Liver (tissue), 9 donors: ENCODE results near the gene LENG9. TPM values are rescaled to one million over a fixed set of nuclear protein-coding genes. Genes with fewer than 3 reads are reported as not detected.

Experiments
- DNase-seq: peaks from one replicate; pipeline ENCODE4 v3.0.0-alpha.2; 2017; ENCODE audit warnings: low spot score
- H3K27ac ChIP-seq, 2 donors: one replicate each; pipeline ENCODE4 v1.7.0; 2013; ENCODE audit warnings: inconsistent platforms in 2 of 2, low read length in 2 of 2, control low read depth in 1 of 2, low read depth in 1 of 2, mild to moderate bottlenecking in 1 of 2
- H3K27me3 ChIP-seq, 4 donors: one replicate each; pipeline versions ENCODE4 v1.6.1 to v1.7.0; 2013; ENCODE audit warnings: low read length in 3 of 4, inconsistent platforms in 1 of 4, mild to moderate bottlenecking in 1 of 4, moderate library complexity in 1 of 4; ENCODE audit not compliant: control insufficient read depth in 4 of 4, insufficient read depth in 4 of 4
- H3K36me3 ChIP-seq, 4 donors: one replicate each; pipeline versions ENCODE4 v1.6.1 to v1.7.0; 2013; ENCODE audit warnings: low read length in 3 of 4, mild to moderate bottlenecking in 3 of 4, low read depth in 1 of 4, moderate library complexity in 1 of 4; ENCODE audit not compliant: control insufficient read depth in 4 of 4, insufficient read depth in 3 of 4
- H3K4me1 ChIP-seq, 4 donors: one replicate each; pipeline versions ENCODE4 v1.6.1 to v1.7.0; 2013; ENCODE audit warnings: low read length in 3 of 4, mild to moderate bottlenecking in 3 of 4, moderate library complexity in 1 of 4; ENCODE audit not compliant: control insufficient read depth in 4 of 4, insufficient read depth in 4 of 4
- H3K4me3 ChIP-seq, 3 donors: one replicate each; pipeline versions ENCODE4 v1.6.1 to v1.7.0; 2013; ENCODE audit warnings: low read length in 3 of 3, control low read depth in 1 of 3, low read depth in 1 of 3, mild to moderate bottlenecking in 1 of 3
- H3K9ac ChIP-seq, 2 donors: one replicate each; pipeline ENCODE4 v1.7.0; 2013; ENCODE audit warnings: low read length in 2 of 2, mild to moderate bottlenecking in 2 of 2, moderate library complexity in 2 of 2, control low read depth in 1 of 2, low read depth in 1 of 2
- H3K9me3 ChIP-seq, 4 donors: one replicate each; pipeline versions ENCODE4 v1.6.1 to v1.7.0; 2013; ENCODE audit warnings: low read length in 3 of 4; ENCODE audit not compliant: control insufficient read depth in 4 of 4
- EGR1 ChIP-seq, 2 donors: IDR thresholded peaks; 2 replicates each; pipeline ENCODE4 v1.6.1; 2016 to 2018; ENCODE audit warnings: antibody characterized with exemption in 2 of 2, low read depth in 2 of 2
- FOXA1 ChIP-seq: IDR thresholded peaks from 2 replicates; pipeline ENCODE4 v1.6.1; 2016; ENCODE audit warnings: antibody characterized with exemption
- FOXA2 ChIP-seq: IDR thresholded peaks from 2 replicates; pipeline ENCODE4 v1.6.1; 2016; ENCODE audit warnings: antibody characterized with exemption
- GABPA ChIP-seq, 2 donors: IDR thresholded peaks in 1 of 2; conservative IDR thresholded peaks in 1 of 2; 2 replicates each; pipeline ENCODE4 v1.6.1; 2016; ENCODE audit warnings: antibody characterized with exemption in 2 of 2, mild to moderate bottlenecking in 1 of 2, moderate library complexity in 1 of 2
- HNF4A ChIP-seq, 2 donors: conservative IDR thresholded peaks; 2 replicates each; pipeline ENCODE4 v1.6.1; 2016; ENCODE audit warnings: antibody characterized with exemption in 2 of 2, mild to moderate bottlenecking in 2 of 2
- HNF4G ChIP-seq: IDR thresholded peaks from 2 replicates; pipeline ENCODE4 v1.6.1; 2016; ENCODE audit warnings: antibody characterized with exemption
- JUND ChIP-seq, 2 donors: IDR thresholded peaks; 2 replicates each; pipeline ENCODE4 v1.6.1; 2016; ENCODE audit warnings: antibody characterized with exemption in 2 of 2
- NR2F2 ChIP-seq: IDR thresholded peaks from 2 replicates; pipeline ENCODE4 v1.6.1; 2016; ENCODE audit warnings: antibody characterized with exemption
- RAD21 ChIP-seq, 2 donors: IDR thresholded peaks; 2 replicates each; pipeline ENCODE4 v1.6.1; 2016; ENCODE audit warnings: antibody characterized with exemption in 2 of 2, mild to moderate bottlenecking in 2 of 2
- RXRA ChIP-seq, 2 donors: IDR thresholded peaks; 2 replicates each; pipeline ENCODE4 v1.6.1; 2017 to 2018; ENCODE audit warnings: antibody characterized with exemption in 2 of 2, mild to moderate bottlenecking in 1 of 2
- SP1 ChIP-seq: IDR thresholded peaks from 2 replicates; pipeline ENCODE4 v1.6.1; 2018; ENCODE audit warnings: antibody characterized with exemption, mild to moderate bottlenecking
- TAF1 ChIP-seq: conservative IDR thresholded peaks from 2 replicates; pipeline ENCODE4 v1.6.1; 2016; ENCODE audit warnings: antibody characterized with exemption, mild to moderate bottlenecking
- YY1 ChIP-seq: IDR thresholded peaks from 2 replicates; pipeline ENCODE4 v1.6.1; 2016; ENCODE audit warnings: antibody characterized with exemption, mild to moderate bottlenecking
- WGBS: extraction: QIAGEN DNeasy Blood & Tissue Kit; methylation state at CpG from one replicate; pipeline ENCODE4 v1.1.7; 2013; 5-methylcytosine and 5-hydroxymethylcytosine counted together
- polyA plus RNA-seq, 2 donors: library from polyadenylated mRNA; stranded (reverse) in 1 of 2; unstranded in 1 of 2; fragments of 200-250 nt in 1 of 2; fragments of >200 nt in 1 of 2; fragmentation: Nextera tagmentation in 1 of 2; extraction: Ambion mirVana in 1 of 2; gene quantifications; one replicate each; pipeline versions ENCODE4 v1.2.1 to v1.2.3, GENCODE V29; 2013 to 2015
- total RNA-seq, 2 donors: library from RNA; depleted of rRNA; stranded (reverse); fragments of >200 nt; gene quantifications; one replicate each; pipeline ENCODE4 v1.2.3, GENCODE V29; 2014
- TF ChIP-seq, protein P1 (sequence below): IDR thresholded peaks from 2 replicates; pipeline ENCODE4 v1.6.1; 2016; ENCODE audit warnings: antibody characterized with exemption
- TF ChIP-seq, protein P2 (sequence below): fragments of 150-350 bp; IDR thresholded peaks from 2 replicates; pipeline ENCODE4 v1.5.1; 2017; ENCODE audit warnings: improper control_type of control experiment, low read depth, low read length; ENCODE audit not compliant: missing input control
- TF ChIP-seq, protein P3 (sequence below): IDR thresholded peaks from 2 replicates; pipeline ENCODE4 v1.6.1; 2016; ENCODE audit warnings: antibody characterized with exemption
- TF ChIP-seq, protein P4 (sequence below): IDR thresholded peaks from 2 replicates; pipeline ENCODE4 v1.6.1; 2016; ENCODE audit warnings: antibody characterized with exemption, mild to moderate bottlenecking
- TF ChIP-seq, protein P5 (sequence below): IDR thresholded peaks from 2 replicates; pipeline ENCODE4 v1.6.1; 2016; ENCODE audit warnings: antibody characterized with exemption
- donor health status: healthy.
- donor health status: healthy.
- donor health status: healthy.
- donor health status: healthy.
- donor health status: healthy.

LENG9 gene
- total and polyA plus RNA-seq, 4 donors: 0.19 to 6.9 (median 2.0) TPM

DNA sequence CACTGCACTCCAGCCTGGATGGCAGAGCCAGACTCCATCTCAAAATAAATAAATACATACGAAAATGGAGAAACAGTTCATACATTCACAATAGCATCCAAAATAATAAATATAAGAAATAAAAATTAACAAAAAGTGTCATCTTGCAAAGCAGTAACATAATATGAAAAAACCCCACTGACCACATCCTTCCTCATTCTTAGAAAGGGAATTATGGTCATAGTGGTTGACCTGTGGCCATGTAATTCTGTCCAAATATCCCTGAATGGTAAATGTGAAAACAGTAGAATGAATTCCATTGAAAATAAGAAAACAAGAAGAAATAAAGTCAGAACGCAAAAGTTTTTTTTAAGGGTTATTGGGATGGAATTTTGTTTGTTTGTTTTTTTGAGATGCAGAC lies 16.5 kb upstream of the LENG9 start:
- Histone ChIP-seq H3K9me3 (no peaks in the 10 kb centered on the region), H3K27me3 (peaks cover 0 to 3% (median 0%) of the 10 kb centered on the region in 4 donors), H3K4me3 (no peak overlapping the region), H3K4me1 (no peaks in the 10 kb centered on the region), H3K9ac (no peak overlapping the region), H3K27ac (no peak overlapping the region), H3K36me3 (no peaks in the 10 kb centered on the region)
- 60% methylated on average over 2 of the region's 2 CpGs for WGBS
- TF ChIP-seq RAD21 (IDR thresholded peaks at IDR 0.05) (no peak), JUND (IDR thresholded peaks at IDR 0.05) (no peak), HNF4G (no peak), TAF1 (no peak), SP1 (no peak), RXRA (IDR thresholded peaks at IDR 0.05) (no peak), FOXA2 (no peak), GABPA (IDR thresholded peaks at IDR 0.05 in 1 of 2, conservative IDR thresholded peaks at IDR 0.05 in 1 of 2) (no peak), YY1 (no peak), EGR1 (IDR thresholded peaks at IDR 0.05; ENCODE audit: low read depth in 2 of 2) (no peak), NR2F2 (no peak), HNF4A (conservative IDR thresholded peaks at IDR 0.05) (no peak), FOXA1 (no peak)
- TF ChIP-seq, protein P1, sequence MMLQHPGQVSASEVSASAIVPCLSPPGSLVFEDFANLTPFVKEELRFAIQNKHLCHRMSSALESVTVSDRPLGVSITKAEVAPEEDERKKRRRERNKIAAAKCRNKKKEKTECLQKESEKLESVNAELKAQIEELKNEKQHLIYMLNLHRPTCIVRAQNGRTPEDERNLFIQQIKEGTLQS: no peak
- TF ChIP-seq, protein P2, sequence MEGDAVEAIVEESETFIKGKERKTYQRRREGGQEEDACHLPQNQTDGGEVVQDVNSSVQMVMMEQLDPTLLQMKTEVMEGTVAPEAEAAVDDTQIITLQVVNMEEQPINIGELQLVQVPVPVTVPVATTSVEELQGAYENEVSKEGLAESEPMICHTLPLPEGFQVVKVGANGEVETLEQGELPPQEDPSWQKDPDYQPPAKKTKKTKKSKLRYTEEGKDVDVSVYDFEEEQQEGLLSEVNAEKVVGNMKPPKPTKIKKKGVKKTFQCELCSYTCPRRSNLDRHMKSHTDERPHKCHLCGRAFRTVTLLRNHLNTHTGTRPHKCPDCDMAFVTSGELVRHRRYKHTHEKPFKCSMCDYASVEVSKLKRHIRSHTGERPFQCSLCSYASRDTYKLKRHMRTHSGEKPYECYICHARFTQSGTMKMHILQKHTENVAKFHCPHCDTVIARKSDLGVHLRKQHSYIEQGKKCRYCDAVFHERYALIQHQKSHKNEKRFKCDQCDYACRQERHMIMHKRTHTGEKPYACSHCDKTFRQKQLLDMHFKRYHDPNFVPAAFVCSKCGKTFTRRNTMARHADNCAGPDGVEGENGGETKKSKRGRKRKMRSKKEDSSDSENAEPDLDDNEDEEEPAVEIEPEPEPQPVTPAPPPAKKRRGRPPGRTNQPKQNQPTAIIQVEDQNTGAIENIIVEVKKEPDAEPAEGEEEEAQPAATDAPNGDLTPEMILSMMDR: no peak
- TF ChIP-seq, protein P3, sequence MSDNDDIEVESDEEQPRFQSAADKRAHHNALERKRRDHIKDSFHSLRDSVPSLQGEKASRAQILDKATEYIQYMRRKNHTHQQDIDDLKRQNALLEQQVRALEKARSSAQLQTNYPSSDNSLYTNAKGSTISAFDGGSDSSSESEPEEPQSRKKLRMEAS: no peak
- TF ChIP-seq, protein P4, sequence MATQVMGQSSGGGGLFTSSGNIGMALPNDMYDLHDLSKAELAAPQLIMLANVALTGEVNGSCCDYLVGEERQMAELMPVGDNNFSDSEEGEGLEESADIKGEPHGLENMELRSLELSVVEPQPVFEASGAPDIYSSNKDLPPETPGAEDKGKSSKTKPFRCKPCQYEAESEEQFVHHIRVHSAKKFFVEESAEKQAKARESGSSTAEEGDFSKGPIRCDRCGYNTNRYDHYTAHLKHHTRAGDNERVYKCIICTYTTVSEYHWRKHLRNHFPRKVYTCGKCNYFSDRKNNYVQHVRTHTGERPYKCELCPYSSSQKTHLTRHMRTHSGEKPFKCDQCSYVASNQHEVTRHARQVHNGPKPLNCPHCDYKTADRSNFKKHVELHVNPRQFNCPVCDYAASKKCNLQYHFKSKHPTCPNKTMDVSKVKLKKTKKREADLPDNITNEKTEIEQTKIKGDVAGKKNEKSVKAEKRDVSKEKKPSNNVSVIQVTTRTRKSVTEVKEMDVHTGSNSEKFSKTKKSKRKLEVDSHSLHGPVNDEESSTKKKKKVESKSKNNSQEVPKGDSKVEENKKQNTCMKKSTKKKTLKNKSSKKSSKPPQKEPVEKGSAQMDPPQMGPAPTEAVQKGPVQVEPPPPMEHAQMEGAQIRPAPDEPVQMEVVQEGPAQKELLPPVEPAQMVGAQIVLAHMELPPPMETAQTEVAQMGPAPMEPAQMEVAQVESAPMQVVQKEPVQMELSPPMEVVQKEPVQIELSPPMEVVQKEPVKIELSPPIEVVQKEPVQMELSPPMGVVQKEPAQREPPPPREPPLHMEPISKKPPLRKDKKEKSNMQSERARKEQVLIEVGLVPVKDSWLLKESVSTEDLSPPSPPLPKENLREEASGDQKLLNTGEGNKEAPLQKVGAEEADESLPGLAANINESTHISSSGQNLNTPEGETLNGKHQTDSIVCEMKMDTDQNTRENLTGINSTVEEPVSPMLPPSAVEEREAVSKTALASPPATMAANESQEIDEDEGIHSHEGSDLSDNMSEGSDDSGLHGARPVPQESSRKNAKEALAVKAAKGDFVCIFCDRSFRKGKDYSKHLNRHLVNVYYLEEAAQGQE: no peak
- TF ChIP-seq, protein P5, sequence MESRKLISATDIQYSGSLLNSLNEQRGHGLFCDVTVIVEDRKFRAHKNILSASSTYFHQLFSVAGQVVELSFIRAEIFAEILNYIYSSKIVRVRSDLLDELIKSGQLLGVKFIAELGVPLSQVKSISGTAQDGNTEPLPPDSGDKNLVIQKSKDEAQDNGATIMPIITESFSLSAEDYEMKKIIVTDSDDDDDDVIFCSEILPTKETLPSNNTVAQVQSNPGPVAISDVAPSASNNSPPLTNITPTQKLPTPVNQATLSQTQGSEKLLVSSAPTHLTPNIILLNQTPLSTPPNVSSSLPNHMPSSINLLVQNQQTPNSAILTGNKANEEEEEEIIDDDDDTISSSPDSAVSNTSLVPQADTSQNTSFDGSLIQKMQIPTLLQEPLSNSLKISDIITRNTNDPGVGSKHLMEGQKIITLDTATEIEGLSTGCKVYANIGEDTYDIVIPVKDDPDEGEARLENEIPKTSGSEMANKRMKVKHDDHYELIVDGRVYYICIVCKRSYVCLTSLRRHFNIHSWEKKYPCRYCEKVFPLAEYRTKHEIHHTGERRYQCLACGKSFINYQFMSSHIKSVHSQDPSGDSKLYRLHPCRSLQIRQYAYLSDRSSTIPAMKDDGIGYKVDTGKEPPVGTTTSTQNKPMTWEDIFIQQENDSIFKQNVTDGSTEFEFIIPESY: no peak
- no peak for DNase-seq
